Upper lobe of right lung (tissue), 1 donor: ENCODE data around the gene ZFAND3. TPM values are rescaled to one million over a fixed set of nuclear protein-coding genes. Genes with fewer than 3 reads are reported as not detected.

ENCODE experiments used
- ATAC-seq: fragments of 200-7000 bp; cut with Tn5 transposase; one replicate; pipeline ENCODE4 v1.9.1; 2020; ENCODE audit warnings: mild to moderate bottlenecking, moderate library complexity
- DNase-seq: peaks from one replicate; pipeline ENCODE4 v3.0.0-alpha.2; 2020
- H3K27ac ChIP-seq: fragments of 200-600 bp; one replicate; pipeline ENCODE4 v1.8.0; 2022
- H3K27me3 ChIP-seq: fragments of 200-600 bp; one replicate; pipeline ENCODE4 v1.8.0; 2022; ENCODE audit warnings: mild to moderate bottlenecking
- H3K36me3 ChIP-seq: fragments of 200-600 bp; one replicate; pipeline ENCODE4 v1.8.0; 2022
- H3K4me1 ChIP-seq: fragments of 200-600 bp; one replicate; pipeline ENCODE4 v1.8.0; 2022
- H3K4me3 ChIP-seq: fragments of 200-600 bp; one replicate; pipeline ENCODE4 v1.8.0; 2022; ENCODE audit warnings: mild to moderate bottlenecking
- H3K9me3 ChIP-seq: fragments of 200-600 bp; one replicate; pipeline ENCODE4 v1.8.0; 2022
- CTCF ChIP-seq: fragments of 200-600 bp; IDR thresholded peaks from one replicate; pipeline ENCODE4 v1.8.0; 2022; ENCODE audit warnings: antibody characterized with exemption
- intact Hi-C: fragments of 100-400 bp; cut with DNase I; formaldehyde crosslinking; loops from one replicate; pipeline ENCODE4 v1.11.0; 2022
- total RNA-seq: library from RNA; stranded (reverse); fragmentation: NEBNext Ultra II Directional; extraction: Animal tissue kit (Norgen Biotek cat#: 25700); gene quantifications from one replicate; pipeline ENCODE4 v1.2.1, GENCODE V29; 2021
- donor health status: DM: no; HTN: yes; CAD: no; lungs with severe emphysema.

The ZFAND3 gene
- total RNA-seq, 1 donor from 2014 or later, result 69.1 TPM

- DNase-seq (peak; percentile 86), ATAC-seq (peak; percentile 47)
- Histone ChIP-seq H3K4me1 (peaks cover 39% of the 10 kb centered on the region), H3K36me3 (no peaks in the 10 kb centered on the region), H3K27me3 (no peaks in the 10 kb centered on the region), H3K4me3 (peak overlapping the region; percentile 66), H3K9me3 (no peaks in the 10 kb centered on the region), H3K27ac (peak overlapping the region; percentile 99)
- intact Hi-C loops, result no loop called here
- TF ChIP-seq CTCF, result no peak
These were observed 533 bp downstream of the ZFAND3 start for GRCh38 chr6:37819802-37820717.

GRCh38 chr6:37820718-37821079 lies 1.2 kb downstream of the ZFAND3 start:
- no peak for TF ChIP-seq CTCF
- no peak for DNase-seq
- peaks cover 45% of the 10 kb centered on the region for H3K4me1 ChIP-seq
- H3K4me3 ChIP-seq, result peak overlapping the region; percentile 66
- no peaks in the 10 kb centered on the region for H3K36me3 ChIP-seq
- intact Hi-C loops, result no loop called here
- no peak for ATAC-seq
- H3K27ac ChIP-seq, result peak overlapping the region; percentile 99
- H3K9me3 ChIP-seq, result no peaks in the 10 kb centered on the region
- no peaks in the 10 kb centered on the region for H3K27me3 ChIP-seq

- Histone ChIP-seq H3K4me1 (peaks cover 53% of the 10 kb centered on the region), H3K36me3 (no peaks in the 10 kb centered on the region), H3K27ac (no peak overlapping the region), H3K27me3 (no peaks in the 10 kb centered on the region), H3K9me3 (no peaks in the 10 kb centered on the region), H3K4me3 (peak overlapping the region; percentile 66)
- ATAC-seq (no peak), DNase-seq (no peak)
- intact Hi-C loops, result no loop called here
- TF ChIP-seq CTCF, result no peak
These were observed 1.9 kb downstream of the ZFAND3 start for GRCh38 chr6:37821446-37821845.

GRCh38 chr6:37822851-37823682 lies 3.5 kb downstream of the ZFAND3 start:
- no peak for ATAC-seq
- H3K4me1 ChIP-seq, result peaks cover 63% of the 10 kb centered on the region
- TF ChIP-seq CTCF, result no peak
- DNase-seq, result no peak
- H3K27ac ChIP-seq, result no peak overlapping the region
- intact Hi-C loops, result no loop called here
- H3K27me3 ChIP-seq, result no peaks in the 10 kb centered on the region
- H3K4me3 ChIP-seq, result no peak overlapping the region
- H3K36me3 ChIP-seq, result no peaks in the 10 kb centered on the region
- no peaks in the 10 kb centered on the region for H3K9me3 ChIP-seq

GRCh38 chr6:37824170-37824569 lies 4.6 kb downstream of the ZFAND3 start:
- H3K4me3 ChIP-seq, result no peak overlapping the region
- H3K9me3 ChIP-seq, result no peaks in the 10 kb centered on the region
- TF ChIP-seq CTCF, result no peak
- H3K27ac ChIP-seq, result no peak overlapping the region
- no peaks in the 10 kb centered on the region for H3K36me3 ChIP-seq
- ATAC-seq (no peak), DNase-seq (no peak)
- intact Hi-C loops, result no loop called here
- no peaks in the 10 kb centered on the region for H3K27me3 ChIP-seq
- H3K4me1 ChIP-seq, result peaks cover 72% of the 10 kb centered on the region
